Neutrophil (primary cell): ENCODE results near the gene TTLL9.

ENCODE experiments used
- H3K27ac ChIP-seq: fragments of 200-600 bp; sonication (generic); 2 replicates; pipeline ENCODE4 v1.5.1; 2016; ENCODE audit warnings: mild to moderate bottlenecking, moderate library complexity
- H3K27me3 ChIP-seq: fragments of 200-600 bp; sonication (generic); 2 replicates; pipeline ENCODE4 v1.6.0; 2016; ENCODE audit warnings: mild to moderate bottlenecking
- H3K36me3 ChIP-seq: fragments of 200-600 bp; sonication (generic); 2 replicates; pipeline ENCODE4 v1.5.1; 2017
- H3K4me1 ChIP-seq, 2 experiments: fragments of 200-600 bp in 1 of 2; sonication (generic) in 1 of 2; 1 replicate in 1 of 2; 2 replicates in 1 of 2; pipeline versions ENCODE4 v1.5.1 to v1.6.1; 2013 to 2016; ENCODE audit warnings: low read depth in 1 of 2, low read length in 1 of 2, mild to moderate bottlenecking in 1 of 2, moderate library complexity in 1 of 2; ENCODE audit not compliant: control insufficient read depth in 1 of 2, insufficient read depth in 1 of 2
- H3K4me3 ChIP-seq, 2 experiments: fragments of 200-600 bp in 1 of 2; sonication (generic) in 1 of 2; 1 replicate in 1 of 2; 2 replicates in 1 of 2; pipeline ENCODE4 v1.5.1; 2013 to 2016; ENCODE audit warnings: low read depth in 1 of 2, low read length in 1 of 2, mild to moderate bottlenecking in 1 of 2, moderate library complexity in 1 of 2
- H3K9me3 ChIP-seq: fragments of 200-600 bp; sonication (generic); 2 replicates; pipeline ENCODE4 v1.5.1; 2016
- CTCF ChIP-seq: fragments of 200-600 bp; sonication (generic); IDR thresholded peaks from 2 replicates; pipeline ENCODE4 v1.5.1; 2016; ENCODE audit warnings: antibody characterized with exemption

The TTLL9 gene

GRCh38 chr20:31881945-31882344 is 11.5 kb downstream of the TTLL9 start:
- Histone ChIP-seq H3K4me1 (peaks cover 9 to 12% of the 10 kb centered on the region in 2 experiments), H3K27me3 (peaks cover 16% of the 10 kb centered on the region)
- TF ChIP-seq CTCF: no peak

GRCh38 chr20:31883829-31884228 is 13.4 kb downstream of the TTLL9 start:
- no peak overlapping the region for H3K4me3 ChIP-seq
- H3K36me3 ChIP-seq: no peaks in the 10 kb centered on the region
- peaks cover 6% of the 10 kb centered on the region for H3K27me3 ChIP-seq
- no peak for TF ChIP-seq CTCF
- H3K27ac ChIP-seq: no peak overlapping the region
- no peaks in the 10 kb centered on the region for H3K9me3 ChIP-seq
- H3K4me1 ChIP-seq: peaks cover 9 to 12% of the 10 kb centered on the region in 2 experiments

More at GRCh38 chr20:31881945-31882344, 11.5 kb downstream of the TTLL9 start:
- Histone ChIP-seq H3K27ac (no peak overlapping the region), H3K9me3 (no peaks in the 10 kb centered on the region), H3K4me3 (no peak overlapping the region), H3K36me3 (no peaks in the 10 kb centered on the region)

- no peaks in the 10 kb centered on the region for H3K27me3 ChIP-seq
- no peak overlapping the region for H3K27ac ChIP-seq
- no peaks in the 10 kb centered on the region for H3K36me3 ChIP-seq
- H3K4me3 ChIP-seq: no peak overlapping the region
- H3K9me3 ChIP-seq: no peaks in the 10 kb centered on the region
- H3K4me1 ChIP-seq: no peaks in the 10 kb centered on the region
- no peak for TF ChIP-seq CTCF
These were observed 20.2 kb downstream of the TTLL9 start for GRCh38 chr20:31890646-31891045.

GRCh38 chr20:31894980-31895675 is 24.7 kb downstream of the TTLL9 start:
- H3K9me3 ChIP-seq: no peaks in the 10 kb centered on the region
- no peaks in the 10 kb centered on the region for H3K36me3 ChIP-seq
- no peak for TF ChIP-seq CTCF
- H3K4me1 ChIP-seq: no peaks in the 10 kb centered on the region
- H3K27ac ChIP-seq: no peak overlapping the region
- H3K27me3 ChIP-seq: no peaks in the 10 kb centered on the region
- no peak overlapping the region for H3K4me3 ChIP-seq

GRCh38 chr20:31896049-31896448 is 25.6 kb downstream of the TTLL9 start:
- H3K27me3 ChIP-seq: no peaks in the 10 kb centered on the region
- no peaks in the 10 kb centered on the region for H3K36me3 ChIP-seq
- no peak overlapping the region for H3K27ac ChIP-seq
- H3K9me3 ChIP-seq: no peaks in the 10 kb centered on the region
- no peak overlapping the region for H3K4me3 ChIP-seq
- no peaks in the 10 kb centered on the region for H3K4me1 ChIP-seq
- TF ChIP-seq CTCF: no peak
